ENCODE results near the gene LDLR.
A peak's percentile ranks its signal among the peaks of the same experiment; 100 is the strongest.

LDLR gene

DNA sequence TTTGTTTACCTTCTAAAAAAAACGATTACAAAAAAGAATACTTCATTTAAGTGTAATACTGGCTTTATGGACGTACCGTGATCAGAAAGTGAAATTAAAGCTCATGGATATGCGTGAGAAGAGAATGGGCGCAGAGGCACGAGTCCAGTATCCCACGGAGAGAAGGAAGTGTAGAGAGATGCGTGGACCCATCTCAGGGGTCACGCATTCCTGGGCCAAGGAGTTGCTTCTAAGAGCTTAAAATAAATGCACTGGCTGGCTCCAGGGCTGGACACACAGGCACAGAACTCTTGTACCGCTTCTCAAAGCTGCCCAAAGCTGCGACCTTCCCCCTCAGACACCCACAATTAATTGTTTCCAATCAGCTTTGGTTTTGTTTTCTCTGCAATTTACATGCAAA is 75.0 kb downstream of the LDLR start:
- H3K4me3 ChIP-seq (ENCODE audit: control insufficient read depth, low read depth, low read length) = no peak overlapping the region
- no peak for DNase-seq (ENCODE audit: low read depth)

DNA sequence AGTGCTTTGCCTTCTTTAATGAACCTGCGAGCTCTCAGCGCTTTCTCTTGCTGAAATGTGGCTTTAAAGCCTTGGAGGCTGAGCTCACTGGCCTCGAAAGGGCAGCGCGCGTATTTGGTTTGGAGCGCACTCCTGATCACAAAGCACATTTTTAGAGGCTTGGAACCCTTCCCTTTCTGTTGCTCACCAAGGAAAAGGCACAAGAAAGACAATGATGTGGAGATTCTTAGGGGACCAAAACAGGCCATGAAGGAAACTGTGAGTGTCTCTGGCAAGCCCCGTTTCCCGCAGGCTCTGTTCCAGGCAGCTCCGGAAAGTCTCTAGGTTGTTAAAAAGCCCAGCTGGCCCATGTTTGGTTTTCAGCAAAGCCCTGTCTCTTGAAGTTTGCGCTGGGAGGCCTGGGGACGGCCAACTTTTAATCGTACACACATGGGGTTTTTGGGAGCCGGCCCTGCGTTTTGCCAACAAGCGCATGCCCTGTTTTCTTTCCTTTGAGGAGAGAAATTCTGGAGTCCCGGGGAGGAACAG is 75.7 kb downstream of the LDLR start:
- DNase-seq (ENCODE audit: low read depth) = peak; percentile 92
- TF ChIP-seq, protein P1, sequence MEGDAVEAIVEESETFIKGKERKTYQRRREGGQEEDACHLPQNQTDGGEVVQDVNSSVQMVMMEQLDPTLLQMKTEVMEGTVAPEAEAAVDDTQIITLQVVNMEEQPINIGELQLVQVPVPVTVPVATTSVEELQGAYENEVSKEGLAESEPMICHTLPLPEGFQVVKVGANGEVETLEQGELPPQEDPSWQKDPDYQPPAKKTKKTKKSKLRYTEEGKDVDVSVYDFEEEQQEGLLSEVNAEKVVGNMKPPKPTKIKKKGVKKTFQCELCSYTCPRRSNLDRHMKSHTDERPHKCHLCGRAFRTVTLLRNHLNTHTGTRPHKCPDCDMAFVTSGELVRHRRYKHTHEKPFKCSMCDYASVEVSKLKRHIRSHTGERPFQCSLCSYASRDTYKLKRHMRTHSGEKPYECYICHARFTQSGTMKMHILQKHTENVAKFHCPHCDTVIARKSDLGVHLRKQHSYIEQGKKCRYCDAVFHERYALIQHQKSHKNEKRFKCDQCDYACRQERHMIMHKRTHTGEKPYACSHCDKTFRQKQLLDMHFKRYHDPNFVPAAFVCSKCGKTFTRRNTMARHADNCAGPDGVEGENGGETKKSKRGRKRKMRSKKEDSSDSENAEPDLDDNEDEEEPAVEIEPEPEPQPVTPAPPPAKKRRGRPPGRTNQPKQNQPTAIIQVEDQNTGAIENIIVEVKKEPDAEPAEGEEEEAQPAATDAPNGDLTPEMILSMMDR (conservative IDR thresholded peaks at IDR 0.05; ENCODE audit: control insufficient read depth, insufficient read depth, low read depth, low read length) = no peak
- H3K4me3 ChIP-seq (ENCODE audit: control insufficient read depth, low read depth, low read length) = no peak overlapping the region

More for the DNA sequence above, 75.0 kb downstream of the LDLR start:
- TF ChIP-seq, protein P1 (conservative IDR thresholded peaks at IDR 0.05; ENCODE audit: control insufficient read depth, insufficient read depth, low read depth, low read length) = no peak

DNA sequence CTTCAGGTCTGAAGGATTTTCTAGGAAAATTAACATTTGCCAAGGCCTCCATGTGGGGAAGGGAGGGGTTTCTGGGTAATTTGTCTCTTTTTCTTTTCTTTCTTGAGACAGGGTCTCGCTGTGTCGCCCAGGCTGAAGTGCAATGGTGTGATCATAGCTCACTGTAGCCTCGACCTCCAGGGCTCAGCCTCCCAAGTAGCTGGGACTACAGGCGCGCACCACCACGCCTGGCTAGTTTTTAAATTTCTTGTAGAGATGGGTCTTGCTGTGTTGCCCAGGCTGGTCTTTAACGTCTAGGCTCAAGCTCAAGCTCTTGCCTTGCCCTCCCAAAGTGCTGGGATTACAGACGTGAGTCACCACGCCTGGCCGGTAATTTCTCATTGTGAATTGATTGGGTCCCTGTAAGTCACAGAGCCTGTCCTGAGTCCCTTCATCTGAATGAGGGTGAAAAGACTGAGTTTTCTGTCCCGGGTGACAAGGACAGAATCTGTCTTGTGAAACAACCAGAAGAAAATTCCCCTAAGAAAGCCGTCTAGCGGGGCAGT is 76.3 kb downstream of the LDLR start:
- H3K4me3 ChIP-seq (ENCODE audit: control insufficient read depth, low read depth, low read length) = no peak overlapping the region
- TF ChIP-seq, protein P1 (conservative IDR thresholded peaks at IDR 0.05; ENCODE audit: control insufficient read depth, insufficient read depth, low read depth, low read length) = no peak
- peak; percentile 60 for DNase-seq (ENCODE audit: low read depth)

DNA sequence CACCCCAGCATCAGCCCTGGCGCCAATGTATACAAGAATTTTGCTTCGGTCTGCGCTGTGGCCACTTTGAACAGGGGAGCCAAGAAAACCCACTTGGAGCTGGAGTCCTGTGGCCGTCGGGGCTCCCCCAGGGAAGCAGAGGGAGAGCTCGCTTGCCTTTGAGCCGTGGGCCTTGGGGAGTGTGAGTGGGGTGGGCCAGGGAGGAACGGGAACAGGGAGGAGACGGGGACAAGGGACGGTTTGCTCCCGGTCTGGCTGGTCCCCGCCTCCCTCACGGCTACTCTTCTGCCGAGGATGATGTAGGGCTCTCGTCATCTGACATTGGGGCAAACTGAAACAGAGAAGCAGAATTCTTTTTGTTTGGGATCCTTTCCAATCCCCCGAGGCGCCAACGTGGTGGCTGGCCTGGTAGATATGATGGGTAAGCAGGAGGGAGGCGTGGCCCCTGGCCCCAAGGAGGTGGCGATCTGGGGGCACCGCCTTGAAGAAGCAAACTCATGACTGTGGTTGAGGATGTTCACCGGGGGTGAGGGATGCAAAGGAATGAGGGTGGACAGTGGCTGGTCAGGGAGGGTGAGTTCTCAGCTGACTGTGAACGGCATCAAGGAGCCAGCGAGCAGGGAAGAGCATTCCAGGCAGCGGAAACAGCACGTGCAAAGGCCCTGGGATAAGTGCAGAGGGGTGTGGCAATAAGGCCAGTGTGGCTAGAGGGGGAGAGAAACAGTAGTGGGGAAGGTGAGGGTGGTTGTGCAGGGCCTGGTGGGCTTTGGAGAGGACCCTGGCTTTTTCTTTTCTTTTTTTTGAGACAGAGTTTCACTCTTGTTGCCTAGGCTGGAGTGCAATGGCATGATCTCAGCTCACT is 77.2 kb downstream of the LDLR start:
- DNase-seq (ENCODE audit: low read depth) = peak; percentile 69
- TF ChIP-seq, protein P1 (conservative IDR thresholded peaks at IDR 0.05; ENCODE audit: control insufficient read depth, insufficient read depth, low read depth, low read length) = no peak
- no peak overlapping the region for H3K4me3 ChIP-seq (ENCODE audit: control insufficient read depth, low read depth, low read length)

DNA sequence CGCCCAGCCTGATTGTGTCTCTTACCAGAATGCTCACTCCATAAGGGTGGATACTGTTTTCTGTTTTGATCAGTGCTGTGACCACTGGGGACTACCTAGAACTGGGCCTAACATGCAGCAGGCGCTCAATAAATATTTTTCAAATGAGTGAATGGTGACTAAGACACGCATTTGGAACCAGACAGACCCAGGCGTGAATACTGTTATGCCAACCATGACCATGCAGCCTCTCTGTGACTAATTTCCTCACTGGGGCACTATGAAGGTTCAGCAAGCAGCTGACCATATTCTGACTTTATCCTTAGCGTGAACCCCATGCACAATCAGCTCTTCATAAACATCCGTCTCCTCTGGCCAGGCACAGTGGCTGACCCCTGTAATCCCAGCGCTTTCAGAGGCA is 79.3 kb downstream of the LDLR start:
- TF ChIP-seq, protein P1 (conservative IDR thresholded peaks at IDR 0.05; ENCODE audit: control insufficient read depth, insufficient read depth, low read depth, low read length) = no peak
- no peak overlapping the region for H3K4me3 ChIP-seq (ENCODE audit: control insufficient read depth, low read depth, low read length)
- DNase-seq (ENCODE audit: low read depth) = peak; percentile 99

DNA sequence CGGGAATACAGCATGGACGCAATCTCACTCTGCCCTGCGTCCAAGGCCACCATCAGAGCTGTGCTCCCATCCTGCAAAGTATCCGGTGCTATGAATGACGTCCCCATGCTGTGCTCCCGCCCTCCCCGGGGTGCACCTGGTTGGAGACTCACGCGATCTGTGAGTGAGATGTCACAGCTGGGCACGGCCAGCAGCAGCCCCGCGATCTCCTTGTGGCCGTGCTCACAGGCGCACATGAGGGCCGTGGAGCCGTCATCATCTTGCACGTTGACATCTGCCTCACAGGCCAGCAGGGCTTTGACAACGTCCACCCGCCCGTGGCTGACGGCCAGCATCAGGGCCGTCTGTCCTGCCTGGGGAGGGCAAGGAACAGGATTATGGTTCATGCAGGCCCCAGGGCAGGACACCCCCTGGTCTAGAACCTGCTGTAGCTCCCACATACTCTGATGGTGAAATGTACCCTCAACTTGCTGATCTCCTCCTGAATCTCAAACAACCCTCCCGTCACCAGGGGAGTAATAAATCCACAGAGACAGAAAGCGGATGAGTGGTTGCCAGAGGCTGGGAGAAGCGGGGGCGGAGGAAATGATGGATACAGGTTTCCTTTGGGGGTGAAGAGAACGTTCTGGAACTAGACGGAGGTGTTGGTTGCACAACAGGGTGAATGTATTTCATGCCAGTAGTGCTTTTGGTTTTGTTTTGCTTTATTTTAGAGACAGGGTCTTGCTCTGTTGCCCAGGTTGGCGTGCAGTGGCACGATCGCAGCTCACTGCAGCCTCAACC is 80.8 kb downstream of the LDLR start:
- DNase-seq (ENCODE audit: low read depth) = peak; percentile 97
- TF ChIP-seq, protein P1 (conservative IDR thresholded peaks at IDR 0.05; ENCODE audit: control insufficient read depth, insufficient read depth, low read depth, low read length) = no peak
- no peak overlapping the region for H3K4me3 ChIP-seq (ENCODE audit: control insufficient read depth, low read depth, low read length)
